Dedifferentiated amniotic fluid mesenchymal stem cell (primary cell): ENCODE data around the gene GPR39.

Experiments
- DNase-seq: peaks from one replicate; pipeline ENCODE4 v3.0.0-alpha.2; 2016; ENCODE audit errors: extremely low spot score

Gene GPR39

DNA sequence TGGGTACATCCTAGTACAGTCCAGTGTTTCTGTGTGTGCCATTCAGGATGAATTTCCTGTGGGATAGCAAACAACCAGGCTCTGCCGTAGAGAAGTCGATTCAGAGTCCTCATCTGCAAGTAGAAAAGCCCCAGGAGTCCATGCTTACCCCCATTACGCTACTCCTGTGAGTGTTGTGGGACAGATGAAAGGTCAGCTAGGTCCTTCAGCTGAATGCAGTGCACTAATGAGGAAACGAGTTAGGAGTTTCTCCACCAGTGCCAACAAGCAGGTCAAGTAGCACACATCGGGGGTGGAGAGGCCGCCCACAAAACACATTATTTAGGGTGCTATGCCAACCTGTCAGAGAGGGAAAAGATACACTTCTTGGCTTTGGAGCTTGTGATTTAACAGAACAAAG, 2.5 kb upstream of the GPR39 start:
- no peak for DNase-seq

- no peak for DNase-seq
These were observed 1.2 kb upstream of the GPR39 start for GRCh38 chr2:132415256-132415914.

- DNase-seq, result peak; percentile 92
These were observed 486 bp upstream of the GPR39 start for GRCh38 chr2:132415915-132416722.

DNA sequence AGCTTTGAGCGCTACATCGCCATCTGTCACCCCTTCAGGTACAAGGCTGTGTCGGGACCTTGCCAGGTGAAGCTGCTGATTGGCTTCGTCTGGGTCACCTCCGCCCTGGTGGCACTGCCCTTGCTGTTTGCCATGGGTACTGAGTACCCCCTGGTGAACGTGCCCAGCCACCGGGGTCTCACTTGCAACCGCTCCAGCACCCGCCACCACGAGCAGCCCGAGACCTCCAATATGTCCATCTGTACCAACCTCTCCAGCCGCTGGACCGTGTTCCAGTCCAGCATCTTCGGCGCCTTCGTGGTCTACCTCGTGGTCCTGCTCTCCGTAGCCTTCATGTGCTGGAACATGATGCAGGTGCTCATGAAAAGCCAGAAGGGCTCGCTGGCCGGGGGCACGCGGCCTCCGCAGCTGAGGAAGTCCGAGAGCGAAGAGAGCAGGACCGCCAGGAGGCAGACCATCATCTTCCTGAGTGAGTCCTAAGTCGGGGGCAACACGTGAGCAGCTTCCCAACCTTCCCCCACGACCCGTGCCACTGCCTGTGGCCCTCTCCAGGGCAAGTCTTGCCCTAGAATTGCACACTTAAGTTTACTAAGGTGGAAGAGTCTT, 928 bp downstream of the GPR39 start:
- no peak for DNase-seq

DNA sequence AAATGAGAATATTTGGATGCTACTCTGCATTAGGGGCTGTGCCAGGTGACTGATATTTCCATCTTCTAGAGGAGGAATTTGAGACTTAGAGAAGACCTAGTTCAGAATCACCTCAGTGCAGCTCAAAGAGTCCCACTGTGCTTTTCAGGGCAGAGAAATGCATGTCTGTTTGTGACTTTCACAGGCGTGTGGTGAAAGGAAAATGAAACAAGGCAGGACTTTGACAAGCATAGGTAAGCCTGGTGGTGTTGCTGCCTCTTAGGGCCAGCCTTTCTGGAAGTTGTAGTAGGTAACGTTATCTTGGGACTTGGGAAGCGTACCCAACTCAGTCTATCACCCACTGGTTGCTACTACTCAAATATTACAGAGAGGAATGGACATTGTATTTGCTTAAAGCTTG, 2.6 kb downstream of the GPR39 start:
- no peak for DNase-seq

- no peak for DNase-seq
These were observed 3.3 kb downstream of the GPR39 start for GRCh38 chr2:132419941-132420340.

DNA sequence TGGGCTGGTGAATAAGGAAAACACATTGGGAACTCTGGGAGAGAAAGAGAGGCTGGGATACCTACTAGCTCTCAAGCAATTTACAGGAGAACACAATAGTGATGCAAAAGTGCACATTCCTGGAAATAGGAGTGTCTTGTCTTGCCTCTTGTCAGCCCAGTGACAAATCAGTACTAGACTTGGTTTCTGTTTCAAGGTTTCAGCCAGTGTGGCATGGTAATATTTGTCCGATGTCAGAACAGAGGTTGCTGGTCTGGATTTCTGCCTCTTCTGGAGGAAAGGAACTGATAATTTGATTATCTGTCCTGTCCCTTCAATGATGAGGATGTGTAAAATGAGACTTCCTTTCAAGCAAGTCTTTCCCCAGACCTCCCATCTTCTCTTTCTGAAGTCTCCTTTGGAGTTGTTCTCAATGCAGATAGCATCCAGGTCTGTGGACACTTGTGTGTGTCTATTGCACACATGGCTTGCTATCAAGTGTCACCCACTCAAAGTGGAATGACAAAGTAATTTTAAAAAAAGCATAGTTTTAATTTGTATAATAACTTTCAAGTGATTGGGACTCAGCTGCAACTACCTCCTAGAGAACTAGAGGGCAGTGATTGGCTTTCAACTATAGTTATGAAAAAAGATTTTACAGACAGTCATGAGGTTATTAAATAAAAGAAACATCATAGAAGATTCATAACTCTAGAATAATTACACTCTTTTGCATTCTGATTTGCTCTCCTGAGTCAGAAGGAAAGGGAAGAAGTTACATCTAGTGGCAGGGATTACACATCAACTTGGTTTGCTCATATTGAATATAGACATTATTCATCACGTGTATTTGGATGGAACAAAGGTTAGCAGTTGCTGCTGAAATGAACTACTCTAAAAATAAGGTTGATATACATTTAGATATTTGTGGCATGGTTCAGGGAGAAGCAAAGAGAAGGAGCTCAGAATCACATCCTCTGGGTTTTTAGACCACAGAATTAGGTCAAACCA, 4.5 kb downstream of the GPR39 start:
- DNase-seq, result no peak

DNA sequence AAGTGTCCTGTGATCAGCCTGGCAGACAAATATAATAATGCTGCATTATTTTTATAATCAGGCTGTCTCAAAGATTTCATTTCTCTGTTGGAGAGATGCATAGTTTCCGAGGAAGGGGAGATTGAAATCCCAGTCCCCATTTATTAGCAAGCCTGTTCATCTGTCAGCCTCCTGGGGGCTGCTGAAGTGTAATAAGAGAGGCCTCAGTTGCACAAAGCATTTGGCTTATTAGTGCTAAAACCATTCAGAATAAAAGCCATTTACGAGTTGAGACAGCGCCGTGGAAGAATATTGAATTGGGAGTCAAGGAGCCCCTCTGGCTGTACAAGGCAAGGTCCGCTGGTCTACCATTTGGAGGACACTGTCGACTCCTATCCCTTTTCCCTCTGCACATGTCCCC, 6.1 kb downstream of the GPR39 start:
- no peak for DNase-seq

- peak; percentile 61 for DNase-seq
These were observed 8.0 kb downstream of the GPR39 start for GRCh38 chr2:132424526-132425121.

DNA sequence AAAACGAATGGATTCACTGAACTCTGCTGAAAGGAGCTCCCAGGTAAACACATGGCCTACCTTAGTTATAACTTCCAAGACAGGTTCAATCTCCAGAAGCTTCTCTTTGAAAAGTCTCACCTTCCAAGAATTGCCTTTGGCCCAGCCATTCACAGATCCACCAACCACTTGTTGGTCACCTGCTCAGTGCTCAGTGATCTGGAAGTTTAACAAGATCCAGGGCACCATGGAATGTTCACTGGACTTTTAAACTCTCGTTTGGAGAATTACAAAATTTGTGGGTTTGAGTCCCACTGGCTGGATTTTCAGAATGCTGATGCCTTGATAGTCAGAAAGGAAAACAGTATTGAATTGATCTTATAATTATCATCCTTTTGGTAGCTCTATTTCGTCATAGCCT, 9.4 kb downstream of the GPR39 start:
- DNase-seq, result no peak

GRCh38 chr2:132426656-132427055, 10.1 kb downstream of the GPR39 start:
- no peak for DNase-seq

DNA sequence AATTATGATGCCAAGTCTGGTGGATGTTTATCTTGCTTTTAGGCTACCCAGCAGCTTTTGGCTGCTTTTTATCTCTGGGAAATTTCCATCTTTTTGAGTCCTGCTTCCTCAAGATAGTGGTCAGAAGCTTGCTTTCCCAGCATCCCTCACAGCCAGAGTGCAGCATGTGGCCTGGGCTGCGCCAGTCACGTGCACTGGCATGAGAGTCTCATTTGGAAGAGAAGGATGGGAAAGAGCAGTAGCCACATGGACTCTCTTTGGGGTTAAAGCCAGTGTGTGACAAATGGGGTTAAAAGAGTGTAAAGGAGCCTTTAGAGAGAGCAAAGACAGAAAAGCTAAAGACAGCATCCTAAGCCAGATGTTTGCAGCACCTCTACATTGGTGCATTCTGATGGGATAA, 12.7 kb downstream of the GPR39 start:
- DNase-seq, result no peak

DNA sequence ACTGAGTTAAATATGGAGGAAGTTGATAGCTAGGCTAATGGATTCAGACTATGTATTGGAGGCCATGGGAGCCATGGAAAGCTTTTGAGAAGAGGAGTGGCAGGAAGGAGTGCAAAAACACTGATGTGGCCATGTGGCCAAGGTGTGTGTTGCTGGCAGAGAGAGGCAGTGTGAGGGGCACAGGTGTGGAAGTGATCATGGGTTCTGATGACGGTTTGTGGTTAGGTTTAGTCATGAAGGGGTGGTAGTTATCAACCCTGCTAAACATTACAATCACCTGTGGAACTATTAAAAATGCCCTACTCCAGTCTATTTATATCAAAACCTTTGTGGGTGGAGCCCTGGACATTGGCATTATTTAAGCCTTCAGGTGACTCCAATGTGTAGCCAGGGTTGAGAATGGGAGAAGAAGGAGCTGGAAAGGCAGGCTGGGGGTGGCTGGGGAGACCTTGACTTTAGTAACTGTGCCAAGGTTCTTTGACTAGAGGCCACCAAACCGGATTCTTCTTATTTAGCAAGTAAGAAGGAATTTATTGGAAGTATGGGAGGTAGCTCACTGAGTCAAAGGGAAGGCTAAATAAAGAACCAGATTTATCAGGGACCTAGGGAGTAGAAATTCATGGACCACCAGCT, 13.5 kb downstream of the GPR39 start:
- no peak for DNase-seq

GRCh38 chr2:132430895-132431294, 14.3 kb downstream of the GPR39 start:
- no peak for DNase-seq

- no peak for DNase-seq
These were observed 21.5 kb downstream of the GPR39 start for GRCh38 chr2:132437852-132438669.

GRCh38 chr2:132438691-132439090, 22.1 kb downstream of the GPR39 start:
- DNase-seq, result peak; percentile 86

DNA sequence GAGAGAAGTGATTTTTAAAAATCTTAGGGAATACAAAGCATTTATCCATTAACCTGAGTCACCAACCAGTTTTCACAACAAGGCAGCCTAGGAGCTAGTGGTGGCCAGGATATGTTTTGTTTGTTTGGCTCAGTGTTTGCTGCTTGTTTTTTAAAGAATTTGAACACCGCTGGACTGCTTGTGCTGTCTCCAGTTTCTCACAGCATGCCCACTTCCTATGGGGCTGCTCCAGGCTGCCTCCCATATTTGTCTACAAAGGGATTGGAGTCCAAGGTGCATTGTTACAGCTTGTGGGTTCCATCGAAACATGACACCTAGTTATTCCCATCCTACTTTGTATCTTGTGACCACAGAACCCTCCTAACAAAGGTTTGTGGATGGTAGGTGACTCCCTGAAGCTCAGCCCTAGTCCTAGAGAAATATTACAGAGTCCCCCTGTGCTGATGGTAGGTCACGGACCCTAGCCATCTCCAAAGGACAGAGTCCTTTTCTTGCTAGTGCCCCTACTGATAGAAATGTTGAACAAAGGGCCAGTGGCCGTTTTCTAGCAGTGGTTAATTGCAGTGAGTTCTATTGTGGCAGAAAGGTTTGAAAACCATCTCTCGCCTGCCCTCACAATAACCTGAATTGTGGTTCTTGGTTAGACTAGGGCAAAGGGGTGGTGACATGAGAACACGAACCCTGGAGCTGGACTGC, 23.2 kb downstream of the GPR39 start:
- DNase-seq, result no peak

- DNase-seq, result no peak
These were observed 24.4 kb downstream of the GPR39 start for GRCh38 chr2:132441051-132441450.

- DNase-seq, result no peak
These were observed 25.7 kb downstream of the GPR39 start for GRCh38 chr2:132442278-132442677.
